Mucosa of gallbladder (tissue), 1 donor: ENCODE measurements around the gene P2RX4. TPM values are rescaled to one million over a fixed set of nuclear protein-coding genes. Genes with fewer than 3 reads are reported as not detected.
A peak's percentile ranks its signal among the peaks of the same experiment; 100 is the strongest.
"Not testable (repeated sequence)": the region's sequence is repeated elsewhere in the genome, so short reads cannot be mapped to it uniquely, and the experiment has no call there.

Experiments
- DNase-seq: peaks from one replicate; pipeline ENCODE4 v3.0.0-alpha.2; 2020; ENCODE audit warnings: low spot score
- total RNA-seq: library from RNA; stranded (reverse); gene quantifications from one replicate; pipeline ENCODE4 v1.2.1, GENCODE V29; 2021
- donor health status: DM: no; HTN: no; CAD: no.

Gene P2RX4
- 66.6 TPM for total RNA-seq

GRCh38 chr12:121209624-121210572 lies at the start of gene P2RX4:
Gene P2RX4 (plus strand): TSS chr12:121210129. CDS start chr12:121210165, 36 bp downstream.
- DNase-seq = peak; percentile 80

GRCh38 chr12:121162384-121162783 lies 47.5 kb upstream of the P2RX4 start:
- no peak for DNase-seq

DNA sequence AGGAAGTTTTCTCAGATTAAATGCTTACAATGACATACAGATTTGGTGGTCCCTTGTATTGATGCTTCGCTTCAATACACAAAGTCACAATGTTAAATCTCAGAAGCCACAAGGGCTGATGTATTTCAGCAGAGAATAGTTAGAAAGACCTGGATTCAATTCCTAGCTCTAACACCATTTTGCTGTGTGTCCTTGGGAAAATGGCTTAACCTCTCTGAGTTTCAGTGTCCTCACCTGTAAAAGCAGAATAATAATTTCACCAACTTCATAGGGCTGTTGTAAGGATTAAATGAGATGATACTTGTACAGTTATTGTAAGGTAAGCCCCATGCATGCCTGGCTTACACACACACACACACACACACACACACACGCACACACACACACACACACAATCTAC lies 46.9 kb upstream of the P2RX4 start:
- DNase-seq = no peak

- DNase-seq = not testable (repeated sequence)
These were observed 45.1 kb upstream of the P2RX4 start for GRCh38 chr12:121164839-121165238.

DNA sequence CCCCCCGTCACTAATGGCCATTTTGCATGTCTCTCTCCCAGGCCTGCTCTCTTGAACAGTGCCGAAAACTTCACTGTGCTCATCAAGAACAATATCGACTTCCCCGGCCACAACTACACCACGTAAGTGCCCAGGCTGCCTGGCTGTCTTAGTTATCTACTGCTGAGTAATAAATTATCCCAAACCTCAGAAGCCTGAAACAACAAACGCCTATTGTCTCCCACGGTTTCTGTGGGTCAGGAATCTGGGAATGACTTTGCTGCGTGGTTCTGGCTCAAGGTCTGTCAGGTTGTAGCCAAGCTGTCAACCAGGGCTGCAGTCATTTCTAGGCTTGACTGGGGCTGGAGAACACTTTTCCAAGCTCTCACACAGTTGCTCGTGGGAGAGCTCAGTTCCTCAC lies 44.6 kb upstream of the P2RX4 start:
- DNase-seq = no peak

- DNase-seq = no peak
These were observed 43.6 kb upstream of the P2RX4 start for GRCh38 chr12:121166356-121166755.

DNA sequence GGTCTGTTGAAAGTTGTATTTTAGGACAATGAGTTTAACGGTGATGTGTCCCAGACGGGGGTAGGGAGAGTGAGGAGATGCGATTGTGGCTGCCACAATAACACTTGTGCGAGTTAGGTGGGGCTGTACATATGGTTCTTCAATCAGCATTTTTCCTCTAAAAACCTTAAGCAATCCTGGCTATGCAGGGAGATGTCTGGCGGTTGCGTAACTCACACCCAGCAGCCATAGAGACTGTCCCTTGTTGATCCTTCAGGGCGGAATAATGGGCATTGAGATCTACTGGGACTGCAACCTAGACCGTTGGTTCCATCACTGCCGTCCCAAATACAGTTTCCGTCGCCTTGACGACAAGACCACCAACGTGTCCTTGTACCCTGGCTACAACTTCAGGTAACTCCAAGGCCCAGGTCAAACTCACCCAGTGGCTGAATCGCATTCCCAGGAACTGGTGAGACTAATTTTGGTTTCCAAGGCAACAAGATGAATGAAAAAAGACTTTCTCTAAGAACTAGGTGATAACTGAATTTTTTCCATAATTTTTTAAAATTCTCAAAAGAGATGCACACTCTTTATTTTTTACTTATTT lies 42.6 kb upstream of the P2RX4 start:
- no peak for DNase-seq

GRCh38 chr12:121167951-121168350 lies 42.0 kb upstream of the P2RX4 start:
- DNase-seq = no peak

- no peak for DNase-seq
These were observed 39.8 kb upstream of the P2RX4 start for GRCh38 chr12:121170151-121170550.

GRCh38 chr12:121170611-121171260 lies 39.2 kb upstream of the P2RX4 start:
- no peak for DNase-seq

DNA sequence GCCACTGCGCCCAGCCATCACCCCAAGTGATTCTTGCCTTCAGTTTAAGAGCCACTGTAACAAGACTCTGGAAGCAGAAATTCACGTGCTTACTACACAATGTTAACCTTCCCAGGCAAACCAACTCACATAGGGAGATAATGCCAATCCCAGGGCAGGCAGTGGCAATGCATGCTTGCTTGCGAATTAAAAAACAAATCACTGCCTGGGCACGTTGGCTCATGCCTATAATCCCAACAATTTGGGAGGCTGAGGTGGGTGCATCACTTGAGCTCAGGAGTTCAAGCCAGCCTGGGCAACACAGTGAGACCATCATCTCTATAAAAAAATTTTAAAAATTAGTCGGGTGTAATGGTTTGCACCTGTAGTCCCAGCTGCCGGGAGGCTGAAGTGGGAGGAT lies 37.8 kb upstream of the P2RX4 start:
- DNase-seq = no peak

GRCh38 chr12:121175383-121176119 lies 34.4 kb upstream of the P2RX4 start:
- DNase-seq = no peak

DNA sequence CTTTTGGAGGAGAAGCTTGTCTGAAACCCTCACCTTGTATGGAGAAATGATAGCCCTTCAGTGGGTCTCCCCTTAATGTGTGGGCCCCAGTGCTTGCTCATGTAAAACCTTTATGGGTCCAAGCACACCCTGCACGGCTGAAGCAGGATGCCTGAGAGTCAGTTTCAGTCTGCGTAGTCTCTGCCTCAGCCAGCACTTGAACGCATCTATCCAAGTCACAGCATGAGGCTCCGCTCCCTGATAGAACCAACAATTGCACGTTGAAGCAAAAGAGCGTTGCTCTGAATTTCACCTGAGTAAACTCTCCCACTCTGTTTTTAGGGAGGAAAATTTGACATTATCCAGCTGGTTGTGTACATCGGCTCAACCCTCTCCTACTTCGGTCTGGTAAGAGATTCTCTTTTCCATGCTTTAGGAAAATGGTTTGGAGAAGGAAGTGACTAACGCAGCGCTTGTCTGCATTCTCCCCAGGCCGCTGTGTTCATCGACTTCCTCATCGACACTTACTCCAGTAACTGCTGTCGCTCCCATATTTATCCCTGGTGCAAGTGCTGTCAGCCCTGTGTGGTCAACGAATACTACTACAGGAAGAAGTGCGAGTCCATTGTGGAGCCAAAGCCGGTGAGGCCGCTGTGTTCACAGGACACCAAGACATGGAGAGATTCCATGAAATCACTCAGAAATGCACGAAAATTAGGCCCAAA lies 33.0 kb upstream of the P2RX4 start:
- no peak for DNase-seq

DNA sequence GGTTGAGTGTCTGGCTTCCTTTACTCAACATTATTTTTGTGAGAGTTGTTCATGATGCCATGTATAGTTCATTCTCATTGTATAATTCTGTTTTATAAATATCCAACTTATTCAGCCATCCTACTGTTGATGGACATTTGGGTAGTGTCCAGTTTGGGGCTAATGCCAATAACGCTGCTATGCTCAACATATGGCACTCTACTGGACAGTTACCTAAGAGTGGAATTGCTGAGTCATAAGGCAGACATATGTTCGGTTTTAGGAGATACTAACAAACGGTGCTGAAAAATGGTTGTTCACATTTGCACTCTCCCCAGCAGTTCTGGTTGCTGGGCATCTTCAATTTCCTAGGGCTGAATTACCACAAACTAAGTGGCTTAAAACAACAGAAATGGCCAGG lies 28.7 kb upstream of the P2RX4 start:
- DNase-seq = no peak

DNA sequence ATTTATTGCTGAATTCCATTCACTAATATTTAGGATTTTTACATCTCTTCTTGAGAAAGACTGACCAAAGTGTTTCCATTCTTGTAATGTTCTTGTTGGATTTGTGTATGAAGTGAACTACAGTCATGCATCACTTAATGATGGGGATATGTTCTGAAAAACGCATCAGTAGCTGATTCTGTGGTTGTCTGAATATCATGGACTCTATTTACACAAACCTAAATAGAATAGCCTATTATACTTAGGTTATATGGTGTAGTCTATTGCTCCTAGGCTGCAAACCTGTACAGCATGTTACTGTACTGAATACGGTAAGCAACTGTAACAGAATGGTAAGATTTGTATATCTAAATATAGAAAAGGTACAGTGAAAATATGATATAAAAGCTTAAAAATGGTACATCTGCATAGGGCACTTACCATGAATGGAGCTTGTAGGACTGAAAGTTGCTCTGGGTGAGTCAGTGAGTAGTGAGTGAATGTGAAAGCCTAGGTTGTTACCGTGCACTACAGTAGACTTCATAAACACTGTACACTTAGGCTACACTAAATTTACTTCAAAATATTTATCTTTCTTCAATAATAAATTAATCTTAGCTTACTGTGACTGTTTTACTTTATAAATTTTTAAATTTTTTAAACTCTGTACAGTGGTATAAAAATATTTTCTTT lies 27.6 kb upstream of the P2RX4 start:
- DNase-seq = no peak

DNA sequence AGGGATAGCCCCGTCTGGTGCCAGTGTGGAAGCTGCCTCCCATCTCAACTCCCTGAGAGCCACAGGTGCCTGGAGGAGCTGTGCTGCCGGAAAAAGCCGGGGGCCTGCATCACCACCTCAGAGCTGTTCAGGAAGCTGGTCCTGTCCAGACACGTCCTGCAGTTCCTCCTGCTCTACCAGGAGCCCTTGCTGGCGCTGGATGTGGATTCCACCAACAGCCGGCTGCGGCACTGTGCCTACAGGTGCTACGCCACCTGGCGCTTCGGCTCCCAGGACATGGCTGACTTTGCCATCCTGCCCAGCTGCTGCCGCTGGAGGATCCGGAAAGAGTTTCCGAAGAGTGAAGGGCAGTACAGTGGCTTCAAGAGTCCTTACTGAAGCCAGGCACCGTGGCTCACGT lies 25.5 kb upstream of the P2RX4 start:
- no peak for DNase-seq

DNA sequence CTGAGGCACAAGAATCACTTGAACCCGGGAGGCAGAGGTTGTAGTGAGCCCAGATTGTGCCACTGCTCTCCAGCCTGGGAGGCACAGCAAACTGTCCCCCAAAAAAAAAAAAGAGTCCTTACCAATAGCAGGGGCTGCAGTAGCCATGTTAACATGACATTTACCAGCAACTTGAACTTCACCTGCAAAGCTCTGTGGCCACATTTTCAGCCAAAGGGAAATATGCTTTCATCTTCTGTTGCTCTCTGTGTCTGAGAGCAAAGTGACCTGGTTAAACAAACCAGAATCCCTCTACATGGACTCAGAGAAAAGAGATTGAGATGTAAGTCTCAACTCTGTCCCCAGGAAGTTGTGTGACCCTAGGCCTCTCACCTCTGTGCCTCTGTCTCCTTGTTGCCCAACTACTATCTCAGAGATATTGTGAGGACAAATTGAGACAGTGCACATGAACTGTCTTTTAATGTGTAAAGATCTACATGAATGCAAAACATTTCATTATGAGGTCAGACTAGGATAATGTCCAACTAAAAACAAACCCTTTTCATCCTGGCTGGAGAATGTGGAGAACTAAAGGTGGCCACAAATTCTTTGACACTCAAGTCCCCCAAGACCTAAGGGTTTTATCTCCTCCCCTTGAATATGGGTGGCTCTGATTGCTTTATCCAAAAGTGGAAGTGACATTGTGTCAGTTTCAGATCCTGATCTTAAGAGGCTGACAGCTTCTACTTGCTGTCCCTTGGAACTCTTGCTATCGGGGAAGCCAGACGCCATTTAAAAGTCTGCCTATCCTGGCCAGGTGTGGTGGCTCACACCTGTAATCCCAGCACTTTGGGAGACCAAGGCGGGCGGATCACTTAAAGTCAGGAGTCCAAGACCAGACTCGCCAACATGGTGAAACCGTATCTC lies 24.7 kb upstream of the P2RX4 start:
- DNase-seq = no peak

DNA sequence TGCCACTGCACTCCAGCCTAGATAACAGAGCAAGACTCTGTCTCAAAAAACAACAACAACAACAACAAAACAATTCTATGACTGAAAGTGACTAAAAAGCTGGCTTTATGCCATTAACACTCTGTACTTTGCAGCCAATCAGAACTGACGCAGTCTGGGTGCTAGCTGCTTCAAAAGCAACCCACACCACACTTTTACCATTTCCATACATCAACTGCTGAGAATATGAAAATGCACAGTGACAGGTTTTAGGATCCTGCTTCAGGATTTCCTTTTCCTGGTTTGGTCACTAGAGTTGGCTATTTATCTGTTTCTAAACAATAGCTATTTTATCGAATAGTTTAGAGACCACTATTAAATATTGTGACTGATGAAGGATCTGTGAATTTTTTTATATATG lies 23.1 kb upstream of the P2RX4 start:
- no peak for DNase-seq

DNA sequence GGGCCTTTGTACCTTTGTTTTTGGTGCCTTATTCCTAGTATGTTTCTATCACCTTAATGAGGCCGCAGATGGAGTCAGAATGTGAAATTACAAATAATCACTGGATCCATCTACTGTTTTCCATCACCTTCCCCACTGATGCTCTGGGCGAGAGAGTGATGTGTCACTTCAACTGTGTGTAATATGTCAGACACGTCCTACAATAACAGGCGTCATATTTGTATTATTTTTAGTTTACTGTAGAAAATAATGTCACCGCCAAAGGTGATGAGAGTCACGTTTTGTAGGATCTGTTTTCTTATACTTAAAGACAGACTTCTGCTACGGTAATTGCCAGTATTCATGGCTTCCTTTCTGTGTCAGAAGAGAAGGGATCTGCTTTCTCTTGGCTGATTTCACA lies 22.4 kb upstream of the P2RX4 start:
- no peak for DNase-seq

DNA sequence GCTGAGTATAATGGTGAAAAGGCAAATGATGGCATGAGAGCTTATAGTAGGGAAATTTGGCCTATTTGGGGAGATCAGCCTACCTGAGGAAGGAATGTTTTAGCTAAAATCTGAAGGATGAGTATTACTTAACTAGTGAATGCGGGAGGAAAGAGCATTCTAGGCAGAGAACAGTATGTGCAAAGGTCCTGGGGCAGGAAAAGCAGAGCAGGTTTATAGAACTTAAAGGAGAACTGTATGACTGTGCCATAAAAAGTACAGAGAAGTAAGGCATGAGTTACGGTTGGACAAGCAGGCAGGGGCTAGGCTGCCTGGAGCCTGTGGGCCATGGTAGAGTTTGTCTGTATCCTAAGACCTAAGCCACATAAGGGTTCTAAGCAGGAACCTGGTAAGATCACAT lies 21.7 kb upstream of the P2RX4 start:
- DNase-seq = no peak
